Cardiac fibroblast (primary cell): Measurements from ENCODE around the gene PTHLH.

ENCODE experiments used
- DNase-seq, 2 donors: peaks; one replicate each; pipeline versions ENCODE4 v3.0.0 to v3.0.0-alpha.2; 2010; ENCODE audit warnings: low read depth in 2 of 2
- H3K4me3 ChIP-seq, 2 donors: replicated peaks in 1 of 2; 1 replicate in 1 of 2; 2 replicates in 1 of 2; pipeline ENCODE4 v1.5.1; 2011; ENCODE audit warnings: low read depth in 2 of 2, low read length in 2 of 2, mild to moderate bottlenecking in 2 of 2, moderate library complexity in 1 of 2
- TF ChIP-seq, protein P1 (sequence below): IDR thresholded peaks from one replicate; pipeline ENCODE4 v1.5.1; 2011; ENCODE audit warnings: low read depth, mild to moderate bottlenecking, low read length, inconsistent platforms

The PTHLH gene

DNA sequence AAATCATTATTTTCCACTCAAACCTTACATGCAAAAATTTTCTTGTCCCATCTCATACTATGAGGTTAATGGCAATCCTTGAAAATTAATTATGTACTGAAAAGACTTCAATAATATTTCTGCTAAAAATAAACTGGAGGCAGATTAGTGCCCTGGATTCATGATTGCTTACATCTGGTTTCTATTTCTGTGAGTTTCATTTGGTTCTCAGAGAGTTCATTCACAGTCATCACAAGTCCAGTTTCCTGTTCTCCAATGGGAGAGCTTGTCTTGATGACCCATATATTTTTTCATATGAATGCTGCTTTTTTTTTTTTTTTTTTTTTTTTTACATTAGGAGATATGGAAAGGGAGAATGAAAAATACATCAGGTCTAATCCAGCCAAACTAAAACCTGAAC lies 6.6 kb upstream of the PTHLH start:
- TF ChIP-seq, protein P1, sequence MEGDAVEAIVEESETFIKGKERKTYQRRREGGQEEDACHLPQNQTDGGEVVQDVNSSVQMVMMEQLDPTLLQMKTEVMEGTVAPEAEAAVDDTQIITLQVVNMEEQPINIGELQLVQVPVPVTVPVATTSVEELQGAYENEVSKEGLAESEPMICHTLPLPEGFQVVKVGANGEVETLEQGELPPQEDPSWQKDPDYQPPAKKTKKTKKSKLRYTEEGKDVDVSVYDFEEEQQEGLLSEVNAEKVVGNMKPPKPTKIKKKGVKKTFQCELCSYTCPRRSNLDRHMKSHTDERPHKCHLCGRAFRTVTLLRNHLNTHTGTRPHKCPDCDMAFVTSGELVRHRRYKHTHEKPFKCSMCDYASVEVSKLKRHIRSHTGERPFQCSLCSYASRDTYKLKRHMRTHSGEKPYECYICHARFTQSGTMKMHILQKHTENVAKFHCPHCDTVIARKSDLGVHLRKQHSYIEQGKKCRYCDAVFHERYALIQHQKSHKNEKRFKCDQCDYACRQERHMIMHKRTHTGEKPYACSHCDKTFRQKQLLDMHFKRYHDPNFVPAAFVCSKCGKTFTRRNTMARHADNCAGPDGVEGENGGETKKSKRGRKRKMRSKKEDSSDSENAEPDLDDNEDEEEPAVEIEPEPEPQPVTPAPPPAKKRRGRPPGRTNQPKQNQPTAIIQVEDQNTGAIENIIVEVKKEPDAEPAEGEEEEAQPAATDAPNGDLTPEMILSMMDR = no peak
- DNase-seq = no peak
- H3K4me3 ChIP-seq = no peak overlapping the region

DNA sequence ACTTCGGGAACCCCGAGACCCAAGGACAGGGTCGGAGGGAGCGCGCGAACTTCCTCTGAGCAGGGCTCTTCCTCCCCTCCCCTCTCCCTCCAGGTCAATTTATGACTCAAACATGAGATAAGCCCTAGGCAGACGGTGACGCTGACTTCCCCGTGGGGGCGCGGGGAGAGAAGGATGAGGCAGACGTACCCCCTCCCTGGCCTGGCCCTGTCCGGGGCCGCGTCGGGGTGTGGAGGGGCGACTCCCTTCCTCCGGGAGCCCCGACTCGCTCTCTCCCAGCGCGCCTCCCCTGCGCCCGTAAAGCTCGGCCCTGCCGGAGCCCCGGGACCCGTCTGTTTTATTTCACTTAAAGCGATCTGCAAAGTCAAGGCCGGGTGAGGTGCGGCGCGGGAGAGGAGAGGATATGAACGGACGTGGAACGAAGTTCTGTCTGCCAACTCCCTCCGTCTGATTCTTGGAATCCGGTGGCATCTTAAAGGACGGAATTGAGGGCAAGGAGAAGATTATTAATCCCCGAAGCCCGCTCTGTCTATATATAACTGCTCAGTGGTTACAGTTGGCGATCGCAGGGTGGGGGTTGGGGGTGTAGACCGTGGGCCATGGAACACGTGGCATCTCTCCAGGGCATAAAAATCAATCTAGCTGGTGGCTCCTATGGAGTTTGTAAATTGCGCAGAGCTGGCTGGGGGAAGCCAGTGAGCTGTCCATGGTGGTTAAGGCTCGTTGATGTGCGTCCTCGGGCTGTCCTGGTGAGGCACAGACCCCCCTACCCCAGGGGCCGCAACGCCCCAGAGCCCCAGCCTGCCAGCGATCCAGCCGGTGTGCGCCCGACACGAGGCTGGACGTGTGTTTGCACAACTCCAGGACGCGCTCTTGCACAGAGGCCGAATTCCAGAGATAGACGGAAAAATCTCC lies 2.9 kb upstream of the PTHLH start:
- TF ChIP-seq, protein P1 = no peak
- H3K4me3 ChIP-seq = peak overlapping the region; percentile 36 to 50
- DNase-seq = peak; percentile 67 to 69

DNA sequence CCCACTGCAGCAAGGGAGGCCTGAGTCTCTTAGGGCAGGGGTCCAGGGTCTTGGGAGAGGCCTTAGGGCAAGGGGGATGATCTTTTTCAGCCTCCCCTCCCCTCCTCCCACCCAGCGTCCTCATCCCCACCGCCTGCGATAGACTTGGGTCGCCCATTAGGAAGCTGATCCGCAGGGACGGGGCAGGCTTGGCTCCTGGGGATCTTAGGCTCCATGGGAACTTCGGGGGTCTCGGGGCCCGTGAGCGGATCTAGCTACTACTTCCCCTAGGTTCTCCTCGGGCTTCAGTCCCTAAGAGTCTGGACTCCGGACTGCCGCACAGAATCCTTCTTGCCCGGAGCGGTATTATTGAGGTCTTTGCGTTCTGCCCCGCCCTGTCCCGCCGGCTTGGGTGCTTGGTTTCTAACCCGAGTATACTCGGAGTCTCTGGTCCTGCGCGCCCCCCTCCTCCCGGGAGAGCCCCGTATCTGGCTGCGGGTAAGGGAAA lies 2.2 kb upstream of the PTHLH start:
- TF ChIP-seq, protein P1 = no peak
- DNase-seq = no peak

DNA sequence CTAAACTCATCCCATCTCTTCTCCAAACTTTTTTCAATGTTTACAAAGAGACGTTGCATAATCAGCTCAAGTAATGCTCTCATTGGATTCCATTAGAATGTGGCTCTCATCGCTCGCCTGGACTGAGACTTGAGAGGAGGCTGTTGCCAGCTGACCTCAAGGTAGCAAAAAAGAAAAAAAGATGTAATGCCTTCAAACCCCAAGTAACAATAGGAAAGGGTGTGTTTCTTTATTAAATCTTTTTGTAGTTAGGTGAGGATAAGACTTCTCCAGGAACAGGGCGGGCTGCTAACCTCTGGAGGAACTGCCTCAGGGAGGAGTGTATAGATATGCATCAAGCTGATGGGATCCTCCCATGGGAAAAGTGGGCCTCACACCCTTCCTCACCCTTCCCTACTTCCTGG lies 956 bp upstream of the PTHLH start:
- DNase-seq = peak in 1 of 2 donors; percentile 23
- H3K4me3 ChIP-seq = no peak overlapping the region

More for the DNA sequence above, 2.2 kb upstream of the PTHLH start:
- H3K4me3 ChIP-seq = peak overlapping the region; percentile 36 to 50

DNA sequence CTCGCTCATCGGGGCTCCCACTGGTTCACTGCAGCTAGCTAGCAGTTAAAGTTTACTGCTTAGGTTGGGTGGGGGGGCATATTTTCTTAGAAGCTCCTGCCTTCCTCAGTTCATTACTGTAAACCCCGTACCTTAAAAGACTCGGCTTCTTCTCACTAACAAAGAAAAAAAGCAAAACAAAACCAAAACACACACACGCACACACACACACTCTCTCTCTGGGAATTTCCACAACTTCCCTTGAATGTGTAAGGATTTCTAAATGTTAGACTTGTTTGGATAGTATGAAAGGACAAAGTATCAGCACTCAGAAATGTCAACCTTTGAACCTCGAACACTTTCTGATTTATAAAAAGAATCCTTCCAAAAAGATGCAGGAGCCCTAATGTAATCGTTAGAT lies 927 bp downstream of the PTHLH start:
- DNase-seq = no peak
- H3K4me3 ChIP-seq = no peak overlapping the region
- TF ChIP-seq, protein P1 = no peak

More for the DNA sequence above, 956 bp upstream of the PTHLH start:
- TF ChIP-seq, protein P1 = no peak

DNA sequence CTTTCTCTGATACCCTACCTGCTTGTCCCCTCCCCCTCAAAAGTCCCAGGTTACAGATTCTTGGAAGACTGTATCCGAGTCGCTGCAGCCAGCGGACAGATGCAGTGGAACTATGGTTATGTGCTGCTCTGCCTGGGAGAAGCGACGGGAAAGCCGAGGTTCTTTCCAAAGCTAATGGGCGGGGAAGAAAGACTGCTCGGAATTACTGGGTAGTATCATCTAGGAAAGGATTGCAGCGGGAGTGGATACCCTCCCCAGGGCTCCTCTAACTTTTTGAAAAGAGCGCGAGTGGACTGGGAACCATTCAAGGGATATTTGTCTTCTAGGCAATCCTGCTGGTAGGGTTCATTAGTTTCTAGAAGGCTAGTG lies 1.4 kb downstream of the PTHLH start:
- H3K4me3 ChIP-seq = no peak overlapping the region
- TF ChIP-seq, protein P1 = no peak

More for the DNA sequence above, 1.4 kb downstream of the PTHLH start:
- peak in 1 of 2 donors; percentile 17 for DNase-seq
